Left lung (tissue), 10 donors: ENCODE data around the gene NME7. TPM values are rescaled to one million over a fixed set of nuclear protein-coding genes. Genes with fewer than 3 reads are reported as not detected.
A peak's percentile ranks its signal among the peaks of the same experiment; 100 is the strongest.

Experiments used
- ATAC-seq: fragments of 200-7000 bp; cut with Tn5 transposase; one replicate; pipeline ENCODE4 v1.9.1; 2020; ENCODE audit warnings: moderate library complexity
- DNase-seq, 4 donors: peaks; one replicate each; pipeline ENCODE4 v3.0.0-alpha.2; 2013 to 2020
- H3K27ac ChIP-seq, 2 donors: fragments of 200-600 bp; sonication (generic) in 1 of 2; one replicate each; pipeline versions ENCODE4 v1.5.0 to v1.8.0; 2020 to 2021
- H3K27me3 ChIP-seq, 2 donors: fragments of 200-600 bp; sonication (generic) in 1 of 2; one replicate each; pipeline versions ENCODE4 v1.5.0 to v1.8.0; 2020 to 2021
- H3K36me3 ChIP-seq, 2 donors: fragments of 200-600 bp; sonication (generic) in 1 of 2; one replicate each; pipeline versions ENCODE4 v1.5.0 to v1.8.0; 2020 to 2021
- H3K4me1 ChIP-seq, 2 donors: fragments of 200-600 bp; one replicate each; pipeline ENCODE4 v1.8.0; 2021
- H3K4me3 ChIP-seq, 2 donors: fragments of 200-600 bp; sonication (generic) in 1 of 2; one replicate each; pipeline versions ENCODE4 v1.5.0 to v1.8.0; 2020 to 2021; ENCODE audit warnings: mild to moderate bottlenecking in 1 of 2
- H3K9me3 ChIP-seq, 2 donors: fragments of 200-600 bp; sonication (generic) in 1 of 2; one replicate each; pipeline versions ENCODE4 v1.5.0 to v1.8.0; 2020 to 2021
- intact Hi-C, 2 donors: fragments of 100-400 bp; cut with DNase I; formaldehyde crosslinking; loops; one replicate each; pipeline versions ENCODE4 v1.11.2 to v1.14.2; 2022
- polyA plus RNA-seq, 6 donors: library from polyadenylated mRNA; unstranded; fragments of 120-200 nt; gene quantifications; one replicate each; pipeline ENCODE4 v1.2.1, GENCODE V29; 2013; ENCODE audit not compliant: insufficient read length in 6 of 6
- total RNA-seq, 2 donors: library from RNA; stranded (reverse); fragmentation: NEBNext Ultra II Directional; extraction: Animal tissue kit (Norgen Biotek cat#: 25700); gene quantifications; one replicate each; pipeline ENCODE4 v1.2.1, GENCODE V29; 2021
- TF ChIP-seq, protein P1 (sequence below), 2 donors: fragments of 200-600 bp; sonication (generic) in 1 of 2; IDR thresholded peaks; one replicate each; pipeline versions ENCODE4 v1.5.0 to v1.8.0; 2021; ENCODE audit warnings: antibody characterized with exemption in 2 of 2
- donor health status: DM: no; HTN: yes; CAD: no.
- donor health status: DM: no; HTN: no; CAD: no.

Gene NME7
- total and polyA plus RNA-seq, 8 donors = 13.6 to 77.6 (median 59.3) TPM

DNA sequence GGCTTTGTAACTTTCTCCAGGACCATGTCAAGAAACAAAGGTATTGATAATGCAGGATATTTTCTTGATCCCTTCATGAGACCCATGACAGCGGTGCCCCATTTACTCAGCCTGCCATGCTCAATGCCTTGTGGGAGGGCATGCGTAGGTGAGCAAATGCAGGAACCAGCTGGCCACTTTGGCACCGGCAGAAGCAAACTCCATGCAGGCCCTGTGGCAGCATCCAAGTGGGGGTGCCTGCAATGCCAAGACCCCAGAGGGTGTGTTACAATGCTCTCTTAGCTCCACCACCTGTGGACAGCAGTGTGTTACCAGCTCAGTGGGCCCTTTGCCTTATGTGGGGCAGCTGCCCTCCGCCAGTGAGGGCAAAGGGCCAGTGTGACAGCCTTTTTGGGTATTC, 153.0 kb downstream of the NME7 start:
- Histone ChIP-seq H3K27me3 (no peaks in the 10 kb centered on the region), H3K9me3 (no peaks in the 10 kb centered on the region), H3K27ac (no peak overlapping the region), H3K4me3 (no peak overlapping the region), H3K4me1 (no peaks in the 10 kb centered on the region), H3K36me3 (no peaks in the 10 kb centered on the region)
- no peak for ATAC-seq
- TF ChIP-seq, protein P1, sequence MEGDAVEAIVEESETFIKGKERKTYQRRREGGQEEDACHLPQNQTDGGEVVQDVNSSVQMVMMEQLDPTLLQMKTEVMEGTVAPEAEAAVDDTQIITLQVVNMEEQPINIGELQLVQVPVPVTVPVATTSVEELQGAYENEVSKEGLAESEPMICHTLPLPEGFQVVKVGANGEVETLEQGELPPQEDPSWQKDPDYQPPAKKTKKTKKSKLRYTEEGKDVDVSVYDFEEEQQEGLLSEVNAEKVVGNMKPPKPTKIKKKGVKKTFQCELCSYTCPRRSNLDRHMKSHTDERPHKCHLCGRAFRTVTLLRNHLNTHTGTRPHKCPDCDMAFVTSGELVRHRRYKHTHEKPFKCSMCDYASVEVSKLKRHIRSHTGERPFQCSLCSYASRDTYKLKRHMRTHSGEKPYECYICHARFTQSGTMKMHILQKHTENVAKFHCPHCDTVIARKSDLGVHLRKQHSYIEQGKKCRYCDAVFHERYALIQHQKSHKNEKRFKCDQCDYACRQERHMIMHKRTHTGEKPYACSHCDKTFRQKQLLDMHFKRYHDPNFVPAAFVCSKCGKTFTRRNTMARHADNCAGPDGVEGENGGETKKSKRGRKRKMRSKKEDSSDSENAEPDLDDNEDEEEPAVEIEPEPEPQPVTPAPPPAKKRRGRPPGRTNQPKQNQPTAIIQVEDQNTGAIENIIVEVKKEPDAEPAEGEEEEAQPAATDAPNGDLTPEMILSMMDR (IDR thresholded peaks at IDR 0.05) = no peak
- peak in 1 of 4 donors; percentile 37 for DNase-seq
- intact Hi-C loops = no loop called here

DNA sequence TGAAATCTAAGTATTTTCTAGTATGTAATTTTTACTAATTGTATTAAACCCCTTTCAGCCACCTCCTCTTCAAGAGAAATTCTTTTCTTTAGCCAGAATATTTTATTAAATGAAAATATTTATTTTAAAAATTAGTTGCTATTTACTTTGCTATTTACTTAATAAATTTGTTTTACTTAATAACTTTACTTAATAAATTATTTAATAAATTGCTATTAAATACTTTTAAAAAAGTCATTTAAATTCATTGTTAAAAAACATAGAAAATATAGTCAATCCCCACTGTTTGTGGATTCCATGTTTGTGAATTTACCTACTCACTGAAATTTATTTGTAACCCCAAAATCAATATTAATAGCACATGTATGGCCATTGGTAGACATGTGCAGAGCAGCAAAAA, 155.5 kb downstream of the NME7 start:
- intact Hi-C loops = no loop called here
- H3K36me3 ChIP-seq = no peaks in the 10 kb centered on the region
- no peaks in the 10 kb centered on the region for H3K4me1 ChIP-seq
- no peak overlapping the region for H3K4me3 ChIP-seq
- no peaks in the 10 kb centered on the region for H3K27me3 ChIP-seq
- TF ChIP-seq, protein P1 (IDR thresholded peaks at IDR 0.05) = no peak
- ATAC-seq (no peak), DNase-seq (no peak)
- no peak overlapping the region for H3K27ac ChIP-seq
- H3K9me3 ChIP-seq = no peaks in the 10 kb centered on the region

DNA sequence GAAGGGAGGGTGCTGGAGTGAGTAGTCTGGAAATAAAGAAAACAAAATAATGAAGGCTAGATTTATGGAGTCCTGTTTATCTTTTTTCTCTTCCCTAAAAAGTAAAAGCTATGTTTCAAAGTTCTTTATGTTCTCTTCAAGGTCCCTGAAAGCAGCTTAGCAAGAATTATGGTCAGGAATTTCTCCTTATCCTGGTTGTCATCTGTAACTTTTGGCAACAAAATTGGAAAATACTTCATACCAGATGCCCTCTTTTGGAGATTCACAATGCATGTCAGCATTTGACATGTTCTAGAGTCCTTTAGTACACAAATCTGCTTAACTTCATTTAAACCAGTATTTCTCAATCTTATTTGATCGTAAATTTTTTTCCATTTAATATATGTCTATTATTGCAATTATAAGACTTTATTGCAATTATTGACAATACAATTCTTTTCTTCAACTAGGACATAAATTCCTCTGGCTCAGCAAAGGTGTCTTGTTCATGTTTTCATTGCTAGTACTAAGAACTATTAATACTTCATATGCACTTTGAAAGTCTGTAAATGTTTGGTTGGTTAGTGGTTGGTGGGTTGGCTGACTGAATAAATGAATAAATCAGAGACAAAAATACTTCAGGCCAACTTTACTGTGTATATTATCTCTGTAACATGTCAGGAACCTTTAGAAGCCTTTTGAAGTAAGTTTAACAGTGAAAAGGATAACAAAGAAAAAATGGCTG, 159.6 kb downstream of the NME7 start:
- Histone ChIP-seq H3K4me3 (no peak overlapping the region), H3K36me3 (no peaks in the 10 kb centered on the region), H3K9me3 (no peaks in the 10 kb centered on the region), H3K27ac (no peak overlapping the region), H3K27me3 (no peaks in the 10 kb centered on the region), H3K4me1 (no peaks in the 10 kb centered on the region)
- no peak for ATAC-seq
- DNase-seq = no peak
- TF ChIP-seq, protein P1 (IDR thresholded peaks at IDR 0.05) = no peak
- intact Hi-C loops = no loop called here

- no peaks in the 10 kb centered on the region for H3K36me3 ChIP-seq
- DNase-seq = no peak
- H3K27me3 ChIP-seq = no peaks in the 10 kb centered on the region
- no peak overlapping the region for H3K4me3 ChIP-seq
- H3K9me3 ChIP-seq = no peaks in the 10 kb centered on the region
- TF ChIP-seq, protein P1 (IDR thresholded peaks at IDR 0.05) = no peak
- no peak for ATAC-seq
- intact Hi-C loops = no loop called here
- H3K27ac ChIP-seq = no peak overlapping the region
- no peaks in the 10 kb centered on the region for H3K4me1 ChIP-seq
Observed at GRCh38 chr1:169204157-169204556, 163.4 kb downstream of the NME7 start.

DNA sequence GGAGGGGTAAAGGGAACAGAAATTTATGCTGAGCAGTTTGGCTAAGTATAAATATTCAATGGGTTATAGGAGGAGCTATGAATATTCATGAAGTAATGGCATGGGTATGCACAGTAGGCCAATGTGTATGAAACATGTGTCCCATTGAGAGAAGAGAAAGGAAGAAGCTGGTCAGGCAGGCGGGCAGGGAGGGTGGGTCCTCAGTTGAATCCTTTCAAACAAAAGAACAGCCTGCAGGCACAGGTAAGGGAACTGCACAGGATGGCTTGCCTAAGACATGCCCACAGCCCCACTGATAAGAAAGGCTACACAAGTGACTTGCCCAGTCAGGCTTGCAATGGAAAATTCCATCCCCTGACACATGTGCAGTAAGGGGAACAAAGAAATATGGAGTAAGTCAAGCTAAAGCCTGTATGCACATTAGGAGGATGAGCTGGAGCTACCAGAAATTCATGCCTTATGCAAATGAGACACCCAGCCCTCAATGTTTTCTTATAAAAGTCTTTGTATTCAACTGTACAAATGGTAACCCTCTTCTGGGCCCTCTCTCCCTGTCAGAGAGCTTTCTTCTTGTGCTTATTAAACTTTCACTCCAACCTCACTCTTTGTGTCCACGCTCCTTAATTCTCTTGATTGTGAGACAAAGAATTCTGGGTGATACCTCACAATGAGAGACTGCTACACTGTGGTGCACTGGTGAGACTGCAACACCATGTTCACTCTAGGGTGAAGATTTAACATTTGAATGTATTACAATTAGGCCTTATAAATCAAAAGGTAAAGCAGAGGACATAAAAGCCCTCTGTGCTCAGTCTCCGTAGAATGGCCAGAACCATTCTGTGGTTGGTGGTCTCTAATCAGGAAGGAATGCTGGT, 164.6 kb downstream of the NME7 start:
- H3K9me3 ChIP-seq = no peaks in the 10 kb centered on the region
- no peaks in the 10 kb centered on the region for H3K36me3 ChIP-seq
- DNase-seq (no peak), ATAC-seq (no peak)
- no peak overlapping the region for H3K27ac ChIP-seq
- TF ChIP-seq, protein P1 (IDR thresholded peaks at IDR 0.05) = no peak
- no peaks in the 10 kb centered on the region for H3K4me1 ChIP-seq
- intact Hi-C loops = no loop called here
- H3K4me3 ChIP-seq = no peak overlapping the region
- no peaks in the 10 kb centered on the region for H3K27me3 ChIP-seq
